Fibroblast of lung (primary cell): ENCODE measurements around the gene RFFL.

Experiments
- CTCF ChIP-seq, 2 donors: IDR thresholded peaks in 1 of 2; conservative IDR thresholded peaks in 1 of 2; 1 replicate in 1 of 2; 2 replicates in 1 of 2; pipeline ENCODE4 v1.5.1; 2011 to 2012; ENCODE audit warnings: low read length in 2 of 2, control low read depth in 1 of 2, inconsistent platforms in 1 of 2, low read depth in 1 of 2, mild to moderate bottlenecking in 1 of 2
- EZH2 ChIP-seq: IDR thresholded peaks from 2 replicates; pipeline ENCODE4 v1.5.1; 2012; ENCODE audit warnings: low read length, control low read depth, mild to moderate bottlenecking; ENCODE audit errors: missing control alignments

DNA sequence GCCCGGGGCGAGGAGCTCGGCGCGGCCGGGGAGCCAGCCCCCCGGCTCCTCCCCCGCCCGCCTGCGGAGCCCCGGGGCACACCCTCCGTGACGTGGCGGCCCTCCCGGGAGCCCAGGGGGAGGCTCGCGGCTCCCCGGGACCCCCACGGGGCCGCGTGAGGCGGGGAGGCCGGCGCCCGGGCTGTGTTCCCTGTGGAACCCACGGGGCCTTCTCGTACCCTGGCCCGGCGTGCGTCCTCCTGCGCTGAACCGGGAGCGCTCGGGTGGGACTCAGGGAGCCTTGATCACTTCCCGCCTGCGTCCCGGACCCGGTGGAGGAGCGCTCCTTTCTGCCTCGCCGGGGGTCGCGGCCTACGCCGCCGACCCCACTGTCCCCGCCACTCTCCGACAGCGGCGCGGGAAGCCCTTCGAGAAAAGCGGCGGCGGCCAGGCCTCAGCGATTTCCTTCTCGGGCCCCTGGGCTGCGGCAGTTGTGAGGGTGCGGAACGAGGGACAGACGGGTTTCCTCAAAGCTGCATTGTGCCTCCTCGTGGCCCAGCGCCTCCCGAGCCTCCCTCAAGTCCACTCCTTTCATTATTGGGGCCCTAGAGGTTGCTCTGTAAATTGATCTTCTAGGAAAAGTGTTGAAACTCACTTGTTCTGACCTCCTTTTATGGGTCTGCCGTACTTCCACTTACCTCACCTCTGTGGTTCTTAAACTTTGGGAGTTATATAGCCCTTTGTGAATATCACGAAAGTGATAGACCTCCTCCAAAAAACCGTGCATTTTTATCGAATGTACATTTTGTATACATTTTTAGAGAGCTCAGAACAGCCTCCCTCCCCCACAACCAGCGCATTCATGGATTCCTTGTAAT lies 82.6 kb downstream of the RFFL start:
- peak in 1 of 2 donors; percentile 48 for TF ChIP-seq CTCF (conservative IDR thresholded peaks at IDR 0.05 in 1 of 2, IDR thresholded peaks at IDR 0.05 in 1 of 2; ENCODE audit: low read depth in 1 of 2, low read length in 2 of 2)
- no peak for TF ChIP-seq EZH2
